GM18517 (cell line): ENCODE measurements around the gene SLC2A4RG.
A peak's percentile ranks its signal among the peaks of the same experiment; 100 is the strongest.

ENCODE experiments used
- ATAC-seq: cut with Tn5 transposase; IDR thresholded peaks from one replicate; pipeline ENCODE4 v1.9.1; 2021; ENCODE audit warnings: mild to moderate bottlenecking, moderate library complexity; ENCODE audit not compliant: unreplicated experiment

SLC2A4RG gene

GRCh38 chr20:63698739-63699465, 40.7 kb upstream of the SLC2A4RG start:
- ATAC-seq, result no peak

GRCh38 chr20:63699466-63700198, 39.9 kb upstream of the SLC2A4RG start:
- ATAC-seq, result no peak

GRCh38 chr20:63700199-63701050, 39.2 kb upstream of the SLC2A4RG start:
- no peak for ATAC-seq

GRCh38 chr20:63701051-63701328, 38.6 kb upstream of the SLC2A4RG start:
- no peak for ATAC-seq

- ATAC-seq, result no peak
Observed at GRCh38 chr20:63701329-63702035, 38.1 kb upstream of the SLC2A4RG start.

GRCh38 chr20:63702036-63702665, 37.4 kb upstream of the SLC2A4RG start:
- ATAC-seq, result no peak

- no peak for ATAC-seq
Observed at GRCh38 chr20:63702751-63703470, 36.7 kb upstream of the SLC2A4RG start.

- ATAC-seq, result no peak
Observed at GRCh38 chr20:63703471-63703975, 36.1 kb upstream of the SLC2A4RG start.

GRCh38 chr20:63703976-63704748, 35.4 kb upstream of the SLC2A4RG start:
- no peak for ATAC-seq

GRCh38 chr20:63704749-63705117, 34.8 kb upstream of the SLC2A4RG start:
- ATAC-seq, result no peak

- no peak for ATAC-seq
Observed at GRCh38 chr20:63705232-63706026, 34.1 kb upstream of the SLC2A4RG start.

- ATAC-seq, result no peak
Observed at GRCh38 chr20:63706027-63706695, 33.4 kb upstream of the SLC2A4RG start.

GRCh38 chr20:63706852-63707557, 32.6 kb upstream of the SLC2A4RG start:
- peak; percentile 22 for ATAC-seq

GRCh38 chr20:63707558-63708300, 31.8 kb upstream of the SLC2A4RG start, which contains the start of the genes ARFRP1 and ZGPAT:
Gene ARFRP1, minus strand, starts transcription at chr20:63707976. Its CDS starts 885 bp downstream, at chr20:63707091.
Gene ZGPAT, plus strand, starts transcription at chr20:63708039. Its CDS starts 542 bp downstream, at chr20:63708581.
- peak; percentile 64 for ATAC-seq

GRCh38 chr20:63708301-63709148, 31.1 kb upstream of the SLC2A4RG start:
- peak; percentile 24 for ATAC-seq
